Neural crest cell (in vitro differentiated cells): ENCODE data around the gene ARHGDIB. TPM values are rescaled to one million over a fixed set of nuclear protein-coding genes. Genes with fewer than 3 reads are reported as not detected.

Experiments used
- DNase-seq: peaks from one replicate; pipeline ENCODE4 v3.0.0; 2021; ENCODE audit warnings: low read depth, mixed read lengths, low spot score
- H3K27ac Mint-ChIP-seq: one replicate; pipeline ENCODE4 v1.8.0; 2021; ENCODE audit warnings: mild to moderate bottlenecking, mixed read lengths; ENCODE audit not compliant: unreplicated experiment
- H3K27me3 Mint-ChIP-seq: 2 replicates; pipeline ENCODE4 v1.8.0; 2021; ENCODE audit warnings: low read depth, mild to moderate bottlenecking, mixed read lengths
- H3K36me3 Mint-ChIP-seq: 2 replicates; pipeline ENCODE4 v1.8.0; 2021; ENCODE audit warnings: low read depth, mild to moderate bottlenecking, mixed read lengths
- H3K4me1 Mint-ChIP-seq: 2 replicates; pipeline ENCODE4 v1.8.0; 2021; ENCODE audit warnings: mixed read lengths
- H3K4me3 Mint-ChIP-seq: one replicate; pipeline ENCODE4 v1.8.0; 2021; ENCODE audit warnings: mild to moderate bottlenecking, mixed read lengths
- H3K9me3 Mint-ChIP-seq: 2 replicates; pipeline ENCODE4 v1.8.0; 2021; ENCODE audit warnings: mixed read lengths
- CTCF ChIP-seq: fragments of 200-600 bp; sonication (generic); conservative IDR thresholded peaks from 2 replicates; pipeline ENCODE4 v1.5.0; 2021; ENCODE audit warnings: antibody characterized with exemption, mild to moderate bottlenecking
- total RNA-seq: library from RNA; stranded (reverse); gene quantifications from 2 replicates; pipeline ENCODE4 v1.2.1, GENCODE V29; 2021

ARHGDIB gene
- total RNA-seq, 1 donor from 2014 or later = 1.5 TPM

GRCh38 chr12:14956905-14957304 is 4.5 kb downstream of the ARHGDIB start:
- Mint-ChIP-seq H3K27me3 (no peaks in the 10 kb centered on the region), H3K4me3 (no peak overlapping the region), H3K4me1 (peaks cover 3% of the 10 kb centered on the region), H3K27ac (no peak overlapping the region), H3K9me3 (no peaks in the 10 kb centered on the region), H3K36me3 (no peaks in the 10 kb centered on the region)
- no peak for DNase-seq
- no peak for TF ChIP-seq CTCF

- DNase-seq = no peak
- Mint-ChIP-seq H3K27me3 (no peaks in the 10 kb centered on the region), H3K4me3 (no peak overlapping the region), H3K4me1 (peaks cover 3% of the 10 kb centered on the region), H3K9me3 (no peaks in the 10 kb centered on the region), H3K36me3 (no peaks in the 10 kb centered on the region), H3K27ac (no peak overlapping the region)
- TF ChIP-seq CTCF = no peak
Measured at GRCh38 chr12:14956024-14956891, 5.1 kb downstream of the ARHGDIB start.

- no peak for TF ChIP-seq CTCF
- Mint-ChIP-seq H3K27ac (no peak overlapping the region), H3K27me3 (no peaks in the 10 kb centered on the region), H3K4me3 (no peak overlapping the region), H3K4me1 (peaks cover 20% of the 10 kb centered on the region), H3K36me3 (no peaks in the 10 kb centered on the region), H3K9me3 (no peaks in the 10 kb centered on the region)
- DNase-seq = no peak
Measured at GRCh38 chr12:14954269-14954668, 7.1 kb downstream of the ARHGDIB start.

- H3K27ac Mint-ChIP-seq = no peak overlapping the region
- no peaks in the 10 kb centered on the region for H3K27me3 Mint-ChIP-seq
- H3K36me3 Mint-ChIP-seq = no peaks in the 10 kb centered on the region
- peaks cover 26% of the 10 kb centered on the region for H3K4me1 Mint-ChIP-seq
- no peak for DNase-seq
- TF ChIP-seq CTCF = no peak
- no peaks in the 10 kb centered on the region for H3K9me3 Mint-ChIP-seq
- no peak overlapping the region for H3K4me3 Mint-ChIP-seq
Measured at GRCh38 chr12:14953752-14954151, 7.6 kb downstream of the ARHGDIB start.

- no peak overlapping the region for H3K27ac Mint-ChIP-seq
Measured at GRCh38 chr12:14952299-14952921, 9.0 kb downstream of the ARHGDIB start.

More at GRCh38 chr12:14952299-14952921, 9.0 kb downstream of the ARHGDIB start:
- Mint-ChIP-seq H3K9me3 (no peaks in the 10 kb centered on the region), H3K27me3 (no peaks in the 10 kb centered on the region), H3K4me3 (no peak overlapping the region), H3K36me3 (no peaks in the 10 kb centered on the region), H3K4me1 (peaks cover 29% of the 10 kb centered on the region)
- TF ChIP-seq CTCF = no peak
- DNase-seq = no peak
